GM23248 (cell line): Measurements from ENCODE around the gene AGRN. TPM values are rescaled to one million over a fixed set of nuclear protein-coding genes. Genes with fewer than 3 reads are reported as not detected.
A peak's percentile ranks its signal among the peaks of the same experiment; 100 is the strongest.

ENCODE experiments used
- DNase-seq: peaks from one replicate; pipeline ENCODE4 v3.0.0-alpha.2; 2015
- H2AFZ ChIP-seq: fragments of 200-600 bp; sonication (generic); 2 replicates; pipeline ENCODE4 v1.6.1; 2016; ENCODE audit warnings: antibody characterized with exemption
- H3F3A ChIP-seq: fragments of 200-600 bp; sonication (generic); 2 replicates; pipeline ENCODE4 v1.6.1; 2016; ENCODE audit warnings: mild to moderate bottlenecking, antibody characterized with exemption, mixed run types; ENCODE audit not compliant: insufficient read depth
- H3K27ac ChIP-seq: fragments of 200-600 bp; sonication (generic); 2 replicates; pipeline ENCODE4 v1.5.1; 2016; ENCODE audit warnings: mild to moderate bottlenecking
- H3K27me3 ChIP-seq: fragments of 200-600 bp; sonication (generic); replicated peaks from 2 replicates; pipeline ENCODE4 v1.6.1; 2016; ENCODE audit warnings: mild to moderate bottlenecking; ENCODE audit not compliant: insufficient read depth
- H3K36me3 ChIP-seq: fragments of 200-600 bp; sonication (generic); 2 replicates; pipeline ENCODE4 v1.6.1; 2016; ENCODE audit warnings: low read depth, mild to moderate bottlenecking
- H3K4me1 ChIP-seq: fragments of 200-600 bp; sonication (generic); 2 replicates; pipeline ENCODE4 v1.6.1; 2016; ENCODE audit warnings: mild to moderate bottlenecking; ENCODE audit not compliant: insufficient read depth
- H3K4me2 ChIP-seq: fragments of 200-600 bp; sonication (generic); one replicate; pipeline ENCODE4 v1.6.1; 2016; ENCODE audit warnings: mild to moderate bottlenecking; ENCODE audit not compliant: unreplicated experiment
- H3K4me3 ChIP-seq: fragments of 200-600 bp; sonication (generic); 2 replicates; pipeline ENCODE4 v1.5.1; 2016; ENCODE audit warnings: mild to moderate bottlenecking
- H3K79me2 ChIP-seq: fragments of 200-600 bp; sonication (generic); 2 replicates; pipeline ENCODE4 v1.6.1; 2016; ENCODE audit warnings: mild to moderate bottlenecking; ENCODE audit not compliant: insufficient read depth
- H3K9ac ChIP-seq: fragments of 200-600 bp; sonication (generic); 2 replicates; pipeline ENCODE4 v1.6.1; 2016; ENCODE audit warnings: mild to moderate bottlenecking
- H3K9me2 ChIP-seq: fragments of 200-600 bp; sonication (generic); 2 replicates; pipeline ENCODE4 v1.6.1; 2016; ENCODE audit warnings: mixed run types, mild to moderate bottlenecking, moderate library complexity; ENCODE audit not compliant: insufficient read depth
- H3K9me3 ChIP-seq: fragments of 200-600 bp; sonication (generic); one replicate; pipeline ENCODE4 v1.6.1; 2017; ENCODE audit warnings: low read depth
- H4K20me1 ChIP-seq: fragments of 200-600 bp; sonication (generic); 2 replicates; pipeline ENCODE4 v1.6.0; 2016; ENCODE audit not compliant: insufficient read depth
- EZH2 ChIP-seq: fragments of 200-600 bp; sonication (generic); IDR thresholded peaks from 2 replicates; pipeline ENCODE4 v1.6.1; 2018; ENCODE audit warnings: antibody characterized with exemption, mild to moderate bottlenecking; ENCODE audit not compliant: insufficient read depth, poor library complexity, severe bottlenecking
- EZH2phosphoT487 ChIP-seq: fragments of 200-600 bp; sonication (generic); IDR thresholded peaks from 2 replicates; pipeline ENCODE4 v1.6.1; 2018; ENCODE audit warnings: antibody characterized with exemption, moderate library complexity, mild to moderate bottlenecking, low read depth; ENCODE audit not compliant: insufficient read depth
- WGBS, 2 experiments: methylation state at CpG; one replicate each; pipeline ENCODE4 v1.1.6; 2015 to 2017; ENCODE audit warnings: low lambda C conversion rate in 2 of 2, low coverage in 1 of 2; ENCODE audit errors: missing lambda C conversion rate in 2 of 2; 5-methylcytosine and 5-hydroxymethylcytosine counted together
- in situ Hi-C: fragments of 300-500 bp; cut with MboI; formaldehyde crosslinking; loops from 2 replicates; pipeline ENCODE4 v1.15.0; 2020
- polyA plus RNA-seq: library from polyadenylated mRNA; unstranded; fragments of >200 nt; fragmentation: Nextera tagmentation; extraction: Ambion mirVana; gene quantifications from 2 replicates; pipeline ENCODE4 v1.2.1, GENCODE V29; 2016
- total RNA-seq: library from RNA; depleted of rRNA; stranded (reverse); fragments of >200 nt; shearing (Covaris generic); gene quantifications from 2 replicates; pipeline ENCODE4 v1.2.3, GENCODE V29; 2014

AGRN gene
- total and polyA plus RNA-seq, 2 experiments from 2014 or later, result 1.4 to 43.2 TPM

- Histone ChIP-seq H4K20me1 (no peaks in the 10 kb centered on the region), H2AFZ (no peak overlapping the region), H3K4me2 (no peak overlapping the region), H3K79me2 (no peaks in the 10 kb centered on the region), H3K36me3 (no peaks in the 10 kb centered on the region), H3K9me2 (no peaks in the 10 kb centered on the region), H3K4me3 (no peak overlapping the region), H3K4me1 (no peaks in the 10 kb centered on the region), H3K27me3 (peaks cover 6% of the 10 kb centered on the region; the same call in 1 of the 2 replicates), H3K9ac (no peak overlapping the region), H3F3A (no peaks in the 10 kb centered on the region), H3K9me3 (no peaks in the 10 kb centered on the region), H3K27ac (no peak overlapping the region)
- no peak for DNase-seq
- in situ Hi-C loops, result no loop called here
- 50 to 54% methylated on average over 14 to 23 of the region's 24 CpGs for WGBS, 2 experiments
- TF ChIP-seq EZH2phosphoT487, result no peak
- no peak for TF ChIP-seq EZH2
These were observed 22.8 kb upstream of the AGRN start for GRCh38 chr1:996851-997712.

- Histone ChIP-seq H3K27me3 (peaks cover 6% of the 10 kb centered on the region; the same call in 1 of the 2 replicates), H3K36me3 (no peaks in the 10 kb centered on the region), H3K9me2 (no peaks in the 10 kb centered on the region), H3K9me3 (no peaks in the 10 kb centered on the region), H3K4me2 (no peak overlapping the region), H3F3A (no peaks in the 10 kb centered on the region), H3K4me1 (no peaks in the 10 kb centered on the region), H4K20me1 (no peaks in the 10 kb centered on the region), H3K4me3 (no peak overlapping the region), H3K27ac (no peak overlapping the region), H3K79me2 (no peaks in the 10 kb centered on the region), H3K9ac (no peak overlapping the region), H2AFZ (no peak overlapping the region)
- no peak for DNase-seq
- TF ChIP-seq EZH2 (no peak), EZH2phosphoT487 (no peak)
- 42 to 53% methylated on average over 2 to 3 of the region's 3 CpGs for WGBS, 2 experiments
- in situ Hi-C loops, result no loop called here
These were observed 22.3 kb upstream of the AGRN start for GRCh38 chr1:997713-997992.

- Histone ChIP-seq H3K9me2 (no peaks in the 10 kb centered on the region), H3K27ac (no peak overlapping the region), H3K9ac (no peak overlapping the region), H2AFZ (no peak overlapping the region), H3F3A (no peaks in the 10 kb centered on the region), H3K27me3 (peaks cover 6% of the 10 kb centered on the region; the same call in 1 of the 2 replicates), H3K79me2 (no peaks in the 10 kb centered on the region), H3K4me3 (no peak overlapping the region), H3K36me3 (no peaks in the 10 kb centered on the region), H4K20me1 (no peaks in the 10 kb centered on the region), H3K9me3 (no peaks in the 10 kb centered on the region), H3K4me1 (no peaks in the 10 kb centered on the region), H3K4me2 (no peak overlapping the region)
- TF ChIP-seq EZH2, result peak; percentile 64
- TF ChIP-seq EZH2phosphoT487, result no peak
- no peak for DNase-seq
- WGBS, 2 experiments, result 31 to 33% methylated on average over 21 to 58 of the region's 75 CpGs
- in situ Hi-C loops, result no loop called here
These were observed 21.8 kb upstream of the AGRN start for GRCh38 chr1:997993-998744.

DNA sequence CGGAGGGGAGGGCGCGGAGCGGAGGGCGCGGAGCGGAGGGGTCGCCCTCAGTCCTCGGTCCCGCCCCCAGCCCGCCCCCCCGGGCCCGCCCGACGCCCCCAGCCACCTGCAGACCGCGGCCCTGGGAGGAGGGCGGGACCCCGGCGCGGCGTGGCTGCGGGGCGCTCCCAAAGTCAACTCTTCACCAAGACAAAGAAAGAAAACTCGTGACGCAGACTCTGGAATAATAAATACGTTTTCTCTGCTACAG is 21.2 kb upstream of the AGRN start:
- Histone ChIP-seq H3F3A (no peaks in the 10 kb centered on the region), H3K4me2 (peak overlapping the region; percentile 61), H3K36me3 (no peaks in the 10 kb centered on the region), H2AFZ (no peak overlapping the region), H3K27ac (no peak overlapping the region), H4K20me1 (no peaks in the 10 kb centered on the region), H3K9ac (peak overlapping the region; percentile 92), H3K27me3 (peaks cover 6% of the 10 kb centered on the region; the same call in 1 of the 2 replicates), H3K4me1 (no peaks in the 10 kb centered on the region), H3K9me3 (no peaks in the 10 kb centered on the region), H3K79me2 (no peaks in the 10 kb centered on the region), H3K9me2 (no peaks in the 10 kb centered on the region), H3K4me3 (peak overlapping the region; percentile 71)
- 0 to 1% methylated on average over 1 to 16 of the region's 27 CpGs for WGBS, 2 experiments
- TF ChIP-seq EZH2 (no peak), EZH2phosphoT487 (no peak)
- in situ Hi-C loops, result no loop called here
- DNase-seq, result no peak
